K562 (cell line): ENCODE measurements around the gene PTAR1.

ENCODE experiments used
- NFYB ChIP-seq: IDR thresholded peaks from 2 replicates; pipeline ENCODE4 v1.6.1; 2011; ENCODE audit warnings: mild to moderate bottlenecking, moderate library complexity; ENCODE audit not compliant: insufficient read length; ENCODE audit errors: extremely low read depth
- PHF8 ChIP-seq: fragments of 200-600 bp; sonication (generic); IDR thresholded peaks from 2 replicates; pipeline ENCODE4 v1.6.1; 2012; ENCODE audit warnings: mixed run types, mild to moderate bottlenecking, inconsistent platforms, low read length, moderate library complexity, borderline replicate concordance
- POLR2AphosphoS5 ChIP-seq: IDR thresholded peaks from 2 replicates; pipeline ENCODE4 v1.6.1; 2011; ENCODE audit warnings: mild to moderate bottlenecking, low read depth, low read length, moderate library complexity; ENCODE audit not compliant: control insufficient read depth, insufficient read depth
- RNF2 ChIP-seq: sonication (generic); IDR thresholded peaks from 2 replicates; pipeline ENCODE4 v1.6.1; 2016
- SIN3B ChIP-seq: fragments of 450-650 bp; IDR thresholded peaks from 2 replicates; pipeline ENCODE4 v1.6.1; 2017; ENCODE audit warnings: low read depth, mild to moderate bottlenecking, moderate library complexity
- ZBTB5 ChIP-seq: fragments of 450-650 bp; IDR thresholded peaks from 2 replicates; pipeline ENCODE4 v1.6.1; 2017; ENCODE audit warnings: antibody characterized with exemption
- ZNF197 ChIP-seq: fragments of 200-800 bp; sonication (Bioruptor generic); IDR thresholded peaks from 2 replicates; pipeline ENCODE4 v1.6.1; 2016; ENCODE audit warnings: low read depth, missing genetic modification characterization, missing compliant biosample characterization
- ZNF24 ChIP-seq: fragments of 450-650 bp; IDR thresholded peaks from 2 replicates; pipeline ENCODE4 v1.6.1; 2016
- ZNF3 ChIP-seq: fragments of 250-450 bp; sonication (Bioruptor Pico); IDR thresholded peaks from 2 replicates; pipeline ENCODE4 v1.5.0; 2021; ENCODE audit warnings: mild to moderate bottlenecking, moderate library complexity
- ZNF785 ChIP-seq: fragments of 250-450 bp; sonication (Bioruptor Pico); IDR thresholded peaks from 2 replicates; pipeline ENCODE4 v1.4.0; 2020; ENCODE audit warnings: mild to moderate bottlenecking

GRCh38 chr9:69794356-69794755 is 34.5 kb upstream of the PTAR1 start:
- TF ChIP-seq ZNF197 (CRISPR knock-in tag) (no peak), PHF8 (no peak), NFYB (no peak), ZNF24 (no peak), RNF2 (no peak), POLR2AphosphoS5 (no peak), ZBTB5 (no peak), SIN3B (no peak), ZNF785 (CRISPR knock-in tag) (no peak), ZNF3 (CRISPR knock-in tag) (no peak)
